Fibroblast of skin of left quadriceps (primary cell): ENCODE results near the gene FARS2.
"Not testable (repeated sequence)": the region's sequence is repeated elsewhere in the genome, so short reads cannot be mapped to it uniquely, and the experiment has no call there.

Experiments used
- DNase-seq, 2 experiments: peaks; one replicate each; pipeline ENCODE4 v3.0.0-alpha.2; 2013; ENCODE audit warnings: low read depth in 2 of 2

Gene FARS2

DNA sequence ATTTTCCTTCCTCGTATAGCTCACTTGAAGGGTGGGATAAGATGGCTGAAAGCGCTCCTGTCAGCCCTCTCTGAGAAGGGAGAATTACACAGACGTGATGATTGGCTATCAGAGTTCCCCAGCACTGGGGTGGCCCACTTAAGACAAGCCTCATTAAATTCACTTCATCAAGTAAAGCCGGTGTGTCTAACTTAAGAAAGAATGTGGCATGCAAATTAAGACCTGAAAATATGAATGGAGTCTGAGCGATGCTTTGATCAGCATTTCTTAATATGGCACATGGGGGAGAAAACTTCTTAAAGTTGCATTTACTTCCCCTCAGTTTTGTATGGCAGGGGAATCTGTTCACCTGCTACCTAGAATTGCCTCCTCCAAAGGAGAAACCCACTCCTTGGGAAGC, 369.3 kb downstream of the FARS2 start:
- DNase-seq: no peak

DNA sequence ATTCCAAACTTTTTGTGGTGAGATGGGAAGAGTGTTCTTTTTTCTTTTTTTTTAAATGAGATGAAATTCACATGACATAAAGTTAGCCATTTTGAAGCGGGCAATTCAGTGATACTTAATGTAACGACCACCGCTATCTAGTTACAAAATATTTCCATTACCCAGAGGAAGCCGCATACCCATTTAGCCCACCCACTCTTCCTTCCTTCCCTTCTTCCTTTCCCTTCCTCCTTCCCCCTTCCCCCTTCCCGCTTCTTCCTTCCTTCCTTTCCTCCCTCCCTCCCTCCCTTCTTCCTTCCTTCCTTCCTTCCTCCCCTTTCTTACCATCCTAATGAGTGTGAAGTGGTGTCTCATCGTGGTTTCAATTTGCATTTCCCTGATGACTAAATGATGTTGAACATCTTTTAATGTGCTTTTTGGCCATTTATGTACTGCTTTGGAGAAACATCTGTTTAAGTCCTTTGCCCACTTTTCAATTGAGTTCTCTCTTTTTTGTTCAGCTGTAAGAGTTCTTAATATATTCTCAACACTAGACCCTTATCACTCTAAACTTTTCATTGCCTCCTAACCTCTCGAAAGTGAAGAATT, 371.1 kb downstream of the FARS2 start:
- no peak for DNase-seq

DNA sequence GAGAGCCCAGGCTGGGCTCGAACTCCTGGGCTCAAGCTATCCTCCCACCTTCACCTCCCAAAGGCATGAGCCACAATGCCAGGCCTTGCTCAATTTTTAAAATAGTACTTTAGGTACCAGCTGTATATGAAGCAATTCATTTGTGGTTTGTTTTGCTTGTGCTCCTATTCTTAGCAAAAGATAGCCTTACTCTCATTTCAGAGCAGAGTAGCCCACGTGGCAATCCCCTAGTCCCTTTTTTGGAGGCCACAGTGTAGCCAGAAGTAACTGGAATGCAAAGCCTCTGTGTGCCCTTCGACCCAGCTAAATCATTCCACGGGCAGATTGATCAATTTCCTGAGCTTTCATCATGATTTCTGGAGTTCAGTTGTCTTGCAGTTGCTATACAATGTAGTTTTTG, 373.2 kb downstream of the FARS2 start:
- DNase-seq: no peak

DNA sequence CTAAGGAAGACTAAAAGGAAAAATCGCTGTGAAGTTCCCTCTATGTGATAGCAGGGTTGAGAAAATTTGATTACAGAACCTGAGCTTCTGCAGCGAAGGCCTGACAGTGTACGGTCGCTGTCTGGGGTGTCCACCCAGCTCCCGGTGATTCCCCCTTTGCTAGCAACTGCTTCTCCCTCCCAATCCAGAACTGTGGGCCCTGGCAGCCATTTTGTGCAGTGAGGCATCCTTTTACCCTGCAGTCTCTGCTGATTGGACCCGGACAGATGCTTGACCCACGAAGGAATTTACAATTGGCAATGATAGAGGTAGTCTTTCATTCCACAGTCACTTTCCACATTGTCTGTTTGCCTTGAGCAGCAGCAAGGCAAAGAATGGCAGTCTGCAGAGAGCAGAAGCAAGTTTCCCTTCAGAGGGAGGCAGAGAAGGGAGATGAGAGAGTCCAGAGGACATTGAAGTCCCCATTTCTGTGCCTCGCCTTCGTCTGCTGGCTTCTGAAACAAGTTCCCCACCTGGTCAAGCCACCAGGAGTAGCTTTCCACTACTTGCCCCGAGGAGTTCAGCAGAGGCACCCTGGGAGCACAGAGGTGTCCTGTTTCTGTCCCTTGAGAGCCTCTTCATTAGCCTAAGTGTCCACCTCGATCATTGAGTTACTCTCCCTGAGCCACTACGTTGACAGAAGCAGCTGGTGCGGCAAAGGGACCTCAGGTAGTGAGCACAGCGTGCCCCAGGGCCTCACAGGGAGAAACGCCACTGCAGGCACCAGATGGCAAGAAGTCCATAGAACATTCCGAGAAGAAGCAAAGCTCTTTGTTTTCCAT, 375.1 kb downstream of the FARS2 start:
- no peak for DNase-seq

DNA sequence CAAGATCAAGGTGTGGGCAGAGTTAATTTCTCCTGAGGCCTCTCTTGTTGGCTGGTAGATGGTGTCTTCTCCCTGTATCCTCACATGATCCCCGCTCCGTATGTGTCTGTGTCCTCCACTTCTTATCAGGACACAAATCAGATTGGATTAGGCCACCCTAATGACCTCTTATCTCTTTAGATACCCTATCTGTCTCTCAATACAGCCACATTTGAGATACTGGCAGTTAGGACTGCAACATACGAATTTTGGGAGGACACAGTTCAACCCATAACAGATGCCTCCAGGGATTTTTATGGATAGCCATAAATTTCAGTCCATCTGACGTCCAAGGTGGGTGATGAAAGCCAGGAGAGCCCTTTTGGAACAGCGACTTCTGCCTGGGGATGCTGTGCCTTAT, 376.4 kb downstream of the FARS2 start:
- DNase-seq: no peak

DNA sequence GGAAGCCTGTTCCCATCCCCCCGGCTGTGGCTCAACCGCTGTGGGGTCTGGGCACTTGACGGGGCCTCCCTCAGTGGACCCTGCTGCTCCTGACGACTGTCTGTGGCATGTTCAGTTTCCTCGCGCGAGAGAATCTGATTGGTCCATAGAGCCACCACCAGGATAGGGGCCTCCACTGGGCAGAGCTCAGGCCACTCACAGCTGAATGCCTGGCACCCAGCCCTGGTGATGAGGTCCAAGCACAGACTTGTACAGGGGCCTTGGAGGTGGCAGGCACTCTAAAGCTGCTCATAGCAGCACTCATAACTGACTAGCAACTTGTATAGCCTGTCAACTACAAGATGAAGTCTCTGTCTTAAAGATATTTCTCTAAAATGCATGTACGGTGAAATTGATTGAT, 377.4 kb downstream of the FARS2 start:
- no peak for DNase-seq

DNA sequence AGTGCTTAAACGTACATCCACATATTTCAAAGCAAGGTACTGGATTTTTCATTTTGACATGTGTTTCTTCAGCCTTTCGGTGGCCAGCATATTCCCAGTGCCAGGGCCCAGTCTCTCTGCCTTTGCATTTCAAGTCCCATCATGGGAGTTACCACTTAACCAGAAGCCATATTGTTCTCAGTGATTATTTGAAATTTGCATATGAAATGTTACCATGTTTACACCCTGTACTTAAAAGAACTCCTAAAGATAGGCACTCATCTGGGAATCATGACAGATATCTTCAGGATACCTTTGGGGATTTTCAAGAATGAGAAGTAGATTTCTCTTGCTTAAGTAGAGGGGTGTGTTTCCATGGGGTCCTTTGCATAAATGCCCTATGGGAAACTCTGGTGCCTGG, 377.9 kb downstream of the FARS2 start:
- no peak for DNase-seq

DNA sequence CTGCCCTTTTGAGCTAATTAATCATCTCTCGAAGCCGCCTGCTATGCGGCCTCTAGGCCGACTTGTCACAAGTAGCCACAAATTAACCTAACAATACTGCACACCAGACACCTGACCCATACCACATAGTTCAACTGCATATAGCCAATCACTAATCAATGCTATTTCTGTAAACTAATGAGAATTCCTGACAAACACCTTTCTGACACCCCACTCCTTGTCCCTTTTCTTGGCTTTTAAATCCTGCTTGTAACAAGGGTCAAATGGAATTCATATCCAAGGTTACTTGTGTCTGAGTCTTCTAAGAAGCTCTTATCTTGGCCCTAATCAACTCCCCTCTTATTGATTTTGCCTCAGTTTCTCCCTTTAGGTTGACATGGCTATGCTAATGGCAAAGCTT, 379.3 kb downstream of the FARS2 start:
- DNase-seq: no peak

DNA sequence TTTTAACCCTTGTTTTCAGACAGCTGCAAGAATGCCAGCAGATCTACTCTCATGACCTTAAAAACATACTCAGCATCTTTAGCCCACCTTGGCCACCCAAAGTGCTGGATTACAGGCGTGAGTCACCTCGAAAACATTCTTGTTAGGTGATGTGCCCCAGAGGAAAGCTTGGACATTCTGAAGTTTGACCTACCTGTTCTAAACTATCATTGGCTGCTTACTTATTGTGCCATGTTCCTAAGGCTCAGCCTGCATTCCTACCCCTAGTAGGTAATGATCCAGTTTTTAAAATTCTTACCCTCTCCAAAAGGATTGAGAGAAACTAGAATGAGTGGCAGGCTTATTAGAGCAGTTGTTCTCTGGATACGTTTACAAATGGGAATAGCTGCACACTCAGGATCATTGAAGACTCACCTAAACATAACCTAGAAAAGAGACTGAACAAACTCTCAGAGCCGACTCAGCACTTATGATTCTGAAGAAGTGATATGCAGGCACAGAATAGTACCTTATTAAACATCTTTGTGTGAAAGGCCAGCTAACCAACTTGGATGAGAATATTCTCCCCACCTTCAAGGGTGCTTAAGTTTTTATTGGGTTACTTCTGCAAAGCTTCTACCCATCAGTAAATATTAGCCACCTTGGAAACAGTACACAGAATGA, 383.3 kb downstream of the FARS2 start:
- DNase-seq: no peak

DNA sequence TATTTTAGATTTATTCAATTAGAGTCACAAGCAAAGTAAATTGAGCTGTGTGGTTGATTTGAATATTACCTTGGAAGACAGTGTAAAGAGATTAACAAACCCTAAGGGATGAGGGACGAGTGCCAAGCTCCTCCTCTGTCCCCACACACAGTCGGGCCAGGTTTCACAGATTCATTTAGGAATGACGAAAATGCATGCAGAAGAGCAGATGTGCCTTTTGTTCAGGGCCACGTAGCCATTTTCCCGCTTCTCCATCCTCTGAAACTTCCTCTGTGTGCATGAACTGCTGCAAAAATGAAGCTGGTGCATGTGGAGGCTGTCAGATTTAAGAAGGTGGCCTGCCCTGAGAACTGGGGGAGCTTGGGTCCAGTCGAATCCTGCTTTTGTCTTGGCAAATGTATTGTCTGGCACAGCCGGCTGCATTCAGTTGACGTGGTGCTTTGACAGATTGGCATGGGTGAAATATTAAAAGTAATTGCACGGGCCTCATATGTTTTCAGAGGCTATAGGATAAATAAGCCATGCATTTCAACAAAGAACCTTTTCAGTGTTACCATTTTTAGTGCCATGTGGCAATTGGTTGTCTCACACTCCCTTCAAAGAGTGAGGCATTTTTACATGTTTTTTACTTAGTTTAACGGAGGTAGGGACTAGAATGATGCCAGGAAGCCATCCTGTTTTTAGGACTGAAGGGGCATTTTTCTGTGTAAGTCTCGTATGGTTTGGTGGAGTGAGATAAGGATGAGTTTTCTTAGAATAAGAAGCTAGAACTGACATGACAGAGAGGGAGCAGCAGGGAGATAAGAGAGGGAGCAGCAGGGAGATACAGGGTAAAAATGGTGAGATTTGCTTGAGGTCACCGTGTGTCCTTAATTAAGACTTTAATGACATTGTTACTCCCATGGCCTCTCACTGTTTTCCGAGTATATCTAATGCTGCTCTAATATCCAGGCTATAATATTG, 384.3 kb downstream of the FARS2 start:
- DNase-seq: no peak

DNA sequence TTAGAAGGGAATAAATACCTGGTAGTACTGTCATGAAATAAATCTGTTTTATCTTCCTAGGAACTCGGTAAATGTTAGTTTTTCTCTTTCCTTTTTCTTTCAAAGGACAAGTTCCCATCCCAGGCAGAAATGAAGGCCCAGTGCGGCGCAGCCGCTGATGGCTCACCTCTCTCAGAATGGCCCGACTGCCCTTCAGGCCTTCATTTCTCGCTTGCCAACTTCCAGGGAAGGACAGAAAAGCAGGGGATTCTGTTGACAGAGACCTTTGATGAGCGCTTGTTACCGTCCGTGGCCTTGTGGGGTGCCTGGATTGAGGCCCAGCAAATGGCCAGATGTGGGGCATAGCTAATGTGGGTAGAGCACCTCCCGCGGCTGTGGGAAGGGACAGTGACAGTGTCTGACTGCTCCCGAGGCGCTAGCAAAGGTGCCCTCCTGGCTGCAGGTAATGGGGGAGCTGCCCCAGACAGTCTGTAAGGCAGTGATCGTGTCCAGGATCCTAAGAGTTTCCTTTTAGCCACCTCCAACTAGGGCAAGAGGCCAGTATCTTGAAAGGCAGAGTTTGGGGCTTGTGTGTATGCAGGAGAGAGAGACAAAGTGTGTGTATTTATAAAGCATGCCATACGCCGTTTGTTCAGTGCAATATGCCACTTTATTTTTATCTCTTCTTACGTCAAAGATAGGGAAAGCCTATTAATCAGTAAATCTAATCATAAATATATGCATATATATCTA, 391.3 kb downstream of the FARS2 start:
- no peak for DNase-seq

DNA sequence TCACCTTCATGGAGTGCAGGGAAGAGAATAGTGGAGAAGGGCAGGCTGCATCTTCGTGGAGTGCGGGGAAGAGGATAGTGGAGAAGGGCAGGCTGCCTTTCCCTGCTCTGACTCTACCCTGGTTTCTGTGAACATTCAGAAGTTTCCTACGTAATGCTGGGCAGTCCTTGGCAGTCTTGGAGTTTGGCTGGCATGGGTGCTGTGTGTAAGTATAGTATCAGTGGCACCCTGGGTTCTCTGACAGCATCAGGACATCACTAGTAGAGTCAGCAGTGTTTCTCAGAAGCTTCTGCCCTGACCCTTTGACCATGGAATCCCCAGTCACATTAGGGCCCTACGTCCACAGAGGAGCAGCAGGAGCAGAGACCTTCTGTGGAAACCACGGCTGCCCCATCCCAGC, 392.5 kb downstream of the FARS2 start:
- no peak for DNase-seq

DNA sequence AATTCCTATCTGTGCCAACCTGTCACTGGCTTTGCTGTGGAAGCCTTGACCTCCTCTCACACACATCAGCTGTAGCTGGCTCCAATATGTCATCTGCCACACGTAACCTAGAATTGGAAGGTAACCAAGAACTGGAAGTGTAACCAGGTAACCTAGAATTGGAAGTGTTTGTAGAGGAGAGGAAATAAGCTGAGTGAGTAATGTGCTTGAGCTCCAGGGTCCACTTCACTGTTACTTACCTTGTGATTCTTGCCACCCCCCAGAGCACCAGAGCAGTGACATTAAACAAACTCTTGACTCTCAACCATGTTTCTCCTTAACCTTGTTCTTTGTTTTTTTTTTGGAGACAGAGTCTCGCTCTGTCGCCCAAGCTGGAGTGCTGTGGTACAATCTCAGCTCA, 394.9 kb downstream of the FARS2 start:
- no peak for DNase-seq

DNA sequence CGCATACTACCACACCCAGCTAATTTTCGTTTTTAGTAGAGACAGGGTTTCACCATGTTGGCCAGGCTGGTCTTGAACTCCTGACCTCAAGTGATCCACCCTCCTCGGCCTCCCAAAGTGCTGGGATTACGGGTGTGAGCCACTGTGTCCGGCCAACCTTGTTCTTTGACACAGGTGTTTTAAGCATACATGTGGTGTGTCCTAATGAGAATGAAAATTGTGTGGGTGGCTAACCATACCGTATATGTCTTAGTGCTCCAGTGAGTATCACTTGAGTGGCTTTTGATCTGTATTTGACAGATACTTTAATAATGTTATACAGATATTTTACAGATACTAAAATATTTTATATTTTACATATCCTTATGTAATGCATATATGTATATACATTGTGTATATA, 395.4 kb downstream of the FARS2 start:
- not testable (repeated sequence) for DNase-seq

DNA sequence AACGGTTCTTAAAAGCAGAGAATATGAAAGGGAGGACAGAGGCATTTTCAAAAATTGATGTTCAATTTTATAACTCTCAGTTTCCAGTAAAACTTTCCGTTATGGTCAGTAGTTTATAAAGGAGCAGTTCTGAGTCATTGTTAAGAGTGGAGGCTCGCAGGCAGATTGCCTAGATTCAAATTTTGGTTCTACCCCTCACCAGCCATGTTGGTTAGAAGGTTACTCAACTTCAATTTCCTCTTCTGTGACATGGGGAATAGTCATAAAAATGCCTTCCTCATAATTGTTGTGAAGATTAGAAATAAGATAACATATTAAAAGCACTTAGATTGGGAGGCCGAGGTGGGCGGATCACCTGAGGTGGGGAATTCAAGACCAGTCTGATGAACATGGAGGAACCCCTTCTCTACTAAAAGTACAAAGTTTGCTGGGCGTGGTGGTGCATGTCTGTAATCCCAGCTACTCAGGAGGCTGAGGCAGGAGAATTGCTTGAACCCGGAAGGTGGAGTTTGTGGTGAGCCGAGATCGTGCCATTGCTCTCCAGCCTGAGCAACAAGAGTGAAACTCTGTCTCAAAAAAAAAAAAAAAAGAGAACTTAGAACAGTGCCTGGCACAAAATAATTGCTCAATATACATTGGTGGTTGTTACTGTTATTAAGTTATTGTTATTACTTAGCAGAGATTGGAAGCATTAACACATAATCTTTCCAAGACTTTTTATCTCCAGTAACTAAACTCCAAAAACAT, 396.5 kb downstream of the FARS2 start:
- no peak for DNase-seq

DNA sequence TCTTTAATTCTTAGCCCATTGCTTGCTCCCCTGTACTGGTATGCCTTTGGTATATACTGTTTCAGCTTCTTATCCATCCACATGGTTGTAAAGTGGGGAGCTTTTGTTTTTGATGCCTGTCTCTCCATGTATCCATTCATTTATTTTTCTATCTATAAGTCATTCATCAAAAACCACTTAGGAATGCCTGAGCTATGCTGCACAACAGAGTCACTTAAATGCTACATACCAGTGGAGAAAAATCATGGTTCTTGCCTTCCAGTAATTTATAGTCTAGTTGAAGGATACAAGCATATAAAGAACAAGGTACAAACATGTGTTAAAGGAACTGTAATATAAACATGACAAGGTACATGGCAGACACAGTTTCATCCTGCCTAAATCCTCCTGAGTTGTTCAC, 398.2 kb downstream of the FARS2 start:
- DNase-seq: no peak

DNA sequence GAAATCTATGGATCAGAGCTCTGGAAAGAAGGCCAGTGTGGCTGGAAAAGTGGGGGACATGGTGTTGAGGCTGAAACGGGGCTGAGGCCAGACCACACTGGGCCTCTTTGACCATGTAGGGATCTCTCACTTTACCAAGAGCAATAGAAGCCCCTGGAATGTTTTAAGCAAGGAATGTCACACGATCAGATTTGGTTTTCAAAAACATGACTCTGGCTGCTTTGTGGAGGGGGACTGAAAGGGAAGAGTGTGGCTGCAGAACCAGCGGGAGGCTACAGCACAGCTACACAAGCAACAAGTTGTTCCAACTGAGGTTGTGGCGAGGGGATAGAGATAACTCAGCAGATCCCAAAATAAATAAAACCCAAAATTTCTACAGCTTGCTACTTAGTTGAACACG, 399.5 kb downstream of the FARS2 start:
- DNase-seq: no peak

DNA sequence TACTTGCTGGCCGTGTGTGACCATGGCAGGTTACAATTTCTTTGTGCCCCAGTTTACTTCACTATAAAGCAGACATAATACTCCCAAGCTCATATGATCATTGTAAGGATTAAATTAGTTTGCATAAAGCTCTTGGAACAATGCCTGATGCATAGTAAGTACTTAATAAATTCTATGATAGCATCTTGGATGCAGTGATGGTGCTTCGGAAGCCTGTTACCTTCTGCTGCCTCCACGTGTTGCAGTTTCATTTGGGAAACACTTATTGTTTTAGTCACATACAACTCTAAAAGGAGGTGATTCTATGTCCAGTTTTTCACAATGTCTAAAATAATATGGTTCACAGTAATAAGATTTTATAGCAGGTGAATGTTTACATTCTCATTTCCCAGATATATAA, 401.5 kb downstream of the FARS2 start:
- DNase-seq: no peak

DNA sequence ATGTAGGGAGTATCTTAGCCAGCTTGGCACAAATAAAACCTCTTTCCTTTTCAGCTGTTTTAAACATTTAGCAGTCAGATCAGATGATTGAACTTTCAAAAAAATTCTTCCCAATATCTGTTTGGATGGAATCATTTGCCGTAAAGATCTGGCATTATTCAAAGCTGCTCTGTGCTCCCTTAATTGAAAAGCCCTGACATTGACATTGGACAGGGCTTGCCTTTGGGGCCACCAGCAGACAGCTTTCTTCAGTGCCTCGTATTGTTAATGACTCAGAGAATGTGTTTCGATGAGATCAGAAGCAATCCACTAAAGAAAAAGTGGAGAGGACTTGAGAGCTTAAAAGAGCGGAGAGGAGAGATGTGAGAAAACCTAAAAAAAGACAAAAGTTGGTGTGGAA, 401.9 kb downstream of the FARS2 start:
- DNase-seq: no peak

DNA sequence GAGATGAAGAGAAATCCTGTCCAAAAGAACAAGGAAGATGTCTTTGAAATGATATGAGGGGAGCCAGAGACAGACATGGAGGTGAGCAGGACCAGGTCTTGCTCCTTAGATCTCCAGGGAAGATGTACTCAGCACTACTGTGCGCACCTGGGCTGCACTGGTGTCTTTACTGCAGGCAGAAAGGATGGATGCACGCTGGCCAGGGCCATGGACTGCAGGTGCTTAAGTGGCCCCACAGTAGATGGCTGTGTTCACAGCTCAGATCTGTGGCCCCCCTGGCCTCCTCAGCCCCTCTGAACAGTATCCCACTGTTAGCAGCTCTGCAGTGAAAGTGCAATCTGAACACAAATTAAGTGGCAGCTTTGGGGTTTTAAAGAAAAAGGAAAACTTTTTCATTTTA, 402.4 kb downstream of the FARS2 start:
- no peak for DNase-seq

DNA sequence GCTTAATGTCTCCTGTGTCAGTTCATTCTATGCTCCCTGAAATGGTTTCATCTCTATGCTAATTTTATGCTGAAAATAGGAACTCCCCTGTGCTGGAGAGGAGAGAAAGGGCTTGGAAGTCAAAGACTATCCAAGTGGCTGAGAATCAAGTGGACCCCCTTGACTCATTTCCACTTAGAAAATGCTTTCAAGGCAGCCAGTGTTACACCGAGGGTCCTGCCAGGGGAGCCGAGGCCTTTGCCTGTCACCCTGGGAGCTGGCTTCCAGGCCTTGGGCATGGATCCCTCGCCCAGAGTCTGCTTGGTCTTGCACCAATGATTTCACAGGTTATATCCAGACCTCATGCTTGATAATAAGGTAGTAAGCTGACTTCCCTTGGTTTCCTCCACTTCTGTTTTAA, 402.8 kb downstream of the FARS2 start:
- no peak for DNase-seq
